GM21447 (cell line): Measurements from ENCODE around the gene CHST15.

Source experiments
- ATAC-seq: cut with Tn5 transposase; IDR thresholded peaks from one replicate; pipeline ENCODE4 v1.9.1; 2021; ENCODE audit not compliant: unreplicated experiment

The CHST15 gene

DNA sequence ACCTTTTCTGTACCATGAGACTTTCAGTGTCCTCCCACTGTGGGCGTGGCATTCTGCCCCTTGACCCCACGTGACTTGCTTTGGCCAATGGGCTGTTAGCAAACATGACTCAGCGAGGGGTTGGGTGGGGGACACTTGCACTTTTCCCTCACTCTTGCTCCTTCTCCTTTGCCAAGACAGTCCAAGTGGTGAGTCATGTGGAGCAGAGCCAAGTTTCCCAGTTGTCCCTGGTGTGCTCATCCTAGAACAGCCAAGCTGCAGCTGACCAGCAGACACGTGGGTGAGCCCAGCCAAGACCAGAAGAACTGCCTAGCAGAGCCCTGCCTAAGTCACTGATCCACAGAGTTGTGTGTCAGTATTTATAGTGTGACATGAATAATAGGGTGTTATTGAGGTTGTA is 119.0 kb downstream of the CHST15 start:
- ATAC-seq: no peak

DNA sequence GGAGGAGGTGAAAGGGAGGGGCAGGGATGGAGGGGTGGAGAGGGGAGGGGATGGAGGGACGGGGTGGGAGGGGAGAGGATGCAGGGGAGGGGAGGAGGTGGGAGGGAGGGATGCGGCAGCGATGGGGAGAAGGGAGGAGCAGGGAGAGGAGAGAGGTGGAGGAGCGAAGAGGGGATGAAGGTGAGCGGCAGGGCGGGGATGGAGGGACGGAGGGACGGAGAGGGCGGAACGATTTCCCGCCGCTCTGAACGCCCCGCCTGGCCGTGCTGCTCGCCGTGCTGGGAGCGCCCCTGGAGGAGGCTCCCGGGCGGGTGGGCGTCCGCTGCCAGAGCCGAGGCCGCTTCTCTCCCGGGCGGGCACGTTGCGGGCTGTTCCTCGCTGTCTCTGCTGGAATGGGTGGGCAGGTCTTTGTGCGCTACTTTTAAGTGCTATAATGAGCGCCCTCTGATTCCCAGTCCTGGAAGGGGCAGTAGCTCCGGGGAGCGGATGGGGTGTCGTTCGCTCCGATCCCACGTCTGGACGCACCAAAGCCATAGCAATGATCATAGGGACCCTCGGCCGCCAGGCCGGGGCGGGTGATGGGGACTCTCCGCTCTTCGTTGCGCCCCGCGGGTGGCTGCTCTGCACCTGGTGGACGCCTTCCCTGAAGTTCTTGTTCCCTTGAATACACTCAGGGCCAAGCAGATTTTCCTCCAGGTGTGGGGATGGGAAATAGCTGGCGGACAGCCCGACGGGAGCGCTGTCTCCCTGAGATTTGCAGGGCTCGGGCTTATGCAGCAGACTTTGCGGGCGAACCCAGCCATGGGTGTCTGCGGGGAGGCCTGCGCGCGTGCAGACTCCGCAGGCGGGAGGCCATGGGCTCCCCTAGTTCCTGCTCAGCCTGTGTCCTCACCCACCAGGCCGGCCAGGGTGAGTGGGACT is 120.7 kb downstream of the CHST15 start:
- ATAC-seq: no peak

- ATAC-seq: no peak
These were observed 122.5 kb downstream of the CHST15 start for GRCh38 chr10:123970927-123971286.

DNA sequence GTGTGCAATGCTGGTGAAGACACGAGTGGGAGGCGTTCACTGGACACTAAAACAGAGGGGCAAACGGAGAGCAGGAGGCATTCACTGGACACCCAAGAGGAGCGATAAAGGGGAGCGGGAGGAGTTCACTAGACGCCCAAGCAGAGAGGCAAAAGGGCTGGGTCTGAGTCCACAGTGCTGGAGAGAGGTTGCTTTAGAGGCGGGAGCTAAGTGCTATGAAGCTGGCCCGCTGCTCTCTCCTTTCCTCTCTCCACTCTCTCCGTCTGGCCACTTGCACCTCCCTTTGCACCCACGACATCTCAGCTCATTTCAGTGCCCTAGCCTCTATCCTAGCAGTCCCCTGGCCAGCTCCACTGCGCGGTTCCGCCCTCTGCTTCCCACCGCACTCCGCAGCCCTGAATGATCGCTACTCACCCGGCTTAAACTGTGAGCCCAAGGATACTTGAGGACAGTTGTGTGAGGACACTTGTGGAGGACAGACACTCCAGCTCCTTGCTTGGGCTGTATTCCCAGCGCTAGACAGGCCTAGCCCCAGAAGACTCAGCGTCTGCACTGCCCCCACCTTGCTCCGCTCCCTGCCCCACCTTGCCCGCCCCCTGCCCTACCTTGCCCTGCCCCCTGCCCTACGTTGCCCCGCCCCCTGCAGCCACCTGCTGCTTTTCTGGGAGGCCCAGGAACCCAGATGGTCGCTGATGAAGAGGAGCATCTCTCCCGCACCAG is 123.0 kb downstream of the CHST15 start:
- no peak for ATAC-seq

GRCh38 chr10:123967626-123968243 is 125.7 kb downstream of the CHST15 start:
- ATAC-seq: no peak

DNA sequence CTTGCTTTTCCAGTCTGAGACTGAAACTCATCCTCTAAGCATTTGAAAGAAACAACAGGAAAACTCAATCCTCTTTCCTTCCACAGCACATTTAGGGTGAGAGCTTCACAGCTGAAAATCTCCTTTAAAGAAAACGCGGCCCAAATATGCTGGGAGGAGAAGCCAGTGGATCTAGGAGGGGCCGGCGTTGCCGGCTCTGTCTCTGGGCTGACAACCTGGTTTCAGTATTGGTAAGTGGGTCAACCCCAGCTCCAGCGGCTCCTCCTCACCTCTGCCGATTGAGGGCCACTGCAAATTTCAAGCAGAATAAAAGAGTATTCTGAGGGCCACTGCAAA is 126.5 kb downstream of the CHST15 start:
- ATAC-seq: no peak

DNA sequence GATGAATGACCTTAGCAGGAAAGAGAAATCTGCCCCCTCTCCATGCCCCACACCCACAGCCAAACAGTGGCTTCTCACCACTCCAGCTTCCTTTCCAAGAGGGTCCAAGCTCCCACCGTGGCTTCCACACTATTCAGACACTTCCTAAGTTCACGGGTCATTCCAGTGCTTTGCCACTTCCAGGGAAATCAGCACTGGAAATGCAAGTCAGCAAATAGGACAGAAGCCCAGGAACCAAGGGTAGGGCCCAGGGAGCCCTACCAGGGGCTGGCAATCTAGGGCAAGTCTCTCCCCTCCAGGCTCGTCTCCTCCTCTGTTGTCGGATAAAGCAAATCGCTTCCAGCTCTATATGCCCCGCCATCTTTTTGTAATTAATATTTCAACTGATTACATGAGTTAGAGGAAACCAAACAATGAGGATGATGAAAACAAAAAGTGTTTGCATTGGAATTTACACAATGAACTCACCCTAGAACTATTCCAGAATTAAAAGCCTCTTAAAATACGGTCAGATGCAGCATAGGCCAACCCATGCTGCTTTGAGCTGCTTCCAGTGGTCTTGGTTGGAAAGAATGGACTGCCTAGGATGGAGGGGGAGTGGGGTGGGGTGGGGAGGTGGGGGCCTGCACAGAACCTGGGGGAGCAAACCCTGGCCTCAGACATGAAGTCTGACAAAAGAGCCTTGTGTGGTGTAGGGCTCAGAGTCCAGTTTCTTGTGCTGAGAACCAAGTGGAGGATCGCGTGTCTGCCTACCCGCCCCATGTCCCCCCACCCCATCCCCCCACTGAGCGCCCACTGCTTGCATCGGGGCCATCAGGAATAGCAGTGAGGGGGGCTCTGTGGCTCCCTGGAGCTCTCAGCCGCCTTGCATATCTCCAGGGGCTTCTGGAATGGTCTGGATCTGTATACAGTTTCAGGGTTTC is 127.2 kb downstream of the CHST15 start:
- ATAC-seq: no peak

DNA sequence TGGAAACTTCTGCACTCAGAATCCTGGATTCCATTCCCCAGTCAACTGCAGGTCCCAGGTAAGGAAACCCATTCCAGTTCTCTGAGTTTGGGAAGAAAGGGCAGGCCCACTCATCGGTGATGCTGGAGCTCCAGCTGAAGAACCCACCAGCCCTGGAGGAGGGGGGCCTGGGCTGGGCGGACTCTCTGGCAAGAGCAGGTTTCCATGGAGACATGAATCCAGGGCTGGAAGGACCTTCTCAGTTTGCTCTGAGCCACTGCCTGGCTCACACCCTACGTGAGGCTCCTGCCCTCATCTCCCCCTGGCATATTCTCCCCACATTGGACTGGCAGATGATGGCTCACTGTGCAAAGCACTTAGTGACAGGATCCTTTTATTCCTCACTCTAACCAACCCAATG is 128.4 kb downstream of the CHST15 start:
- ATAC-seq: no peak

DNA sequence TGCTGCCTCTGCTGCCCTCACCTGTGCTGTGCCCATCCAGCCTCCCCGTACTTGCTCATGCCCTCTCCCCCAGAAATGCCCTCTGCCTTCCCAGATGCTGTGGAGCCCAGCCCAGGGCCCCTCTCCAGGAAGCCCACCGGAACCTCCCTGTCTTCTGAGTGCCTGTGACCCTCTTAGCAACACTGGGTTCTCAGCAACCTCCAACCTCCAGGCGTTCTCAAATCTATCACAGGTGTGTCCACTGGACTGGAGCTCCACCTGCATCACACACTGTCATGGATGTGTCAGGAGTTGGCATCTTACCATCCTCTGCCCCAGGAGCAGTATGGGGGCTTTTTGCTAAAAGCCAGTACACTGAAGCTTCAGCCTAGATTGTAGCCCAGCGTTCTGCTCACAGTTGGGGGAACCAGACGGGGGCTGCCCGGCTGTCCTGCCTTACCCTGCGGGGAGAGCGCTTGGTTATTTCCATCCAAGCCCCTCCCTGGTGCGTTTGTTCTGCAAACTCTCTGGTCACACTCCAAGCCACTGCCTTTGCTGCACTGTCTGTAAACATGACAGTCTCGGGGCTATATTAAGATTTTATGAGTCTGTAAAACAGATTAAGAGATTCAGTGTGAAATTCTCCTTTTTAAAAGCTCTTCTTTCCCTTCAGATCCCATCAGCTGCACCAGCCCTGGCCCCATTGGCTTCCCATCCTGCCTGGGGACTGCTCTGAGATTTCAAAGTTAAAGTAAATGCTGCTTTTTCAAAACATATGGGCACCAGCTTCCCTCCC is 130.5 kb downstream of the CHST15 start:
- no peak for ATAC-seq

DNA sequence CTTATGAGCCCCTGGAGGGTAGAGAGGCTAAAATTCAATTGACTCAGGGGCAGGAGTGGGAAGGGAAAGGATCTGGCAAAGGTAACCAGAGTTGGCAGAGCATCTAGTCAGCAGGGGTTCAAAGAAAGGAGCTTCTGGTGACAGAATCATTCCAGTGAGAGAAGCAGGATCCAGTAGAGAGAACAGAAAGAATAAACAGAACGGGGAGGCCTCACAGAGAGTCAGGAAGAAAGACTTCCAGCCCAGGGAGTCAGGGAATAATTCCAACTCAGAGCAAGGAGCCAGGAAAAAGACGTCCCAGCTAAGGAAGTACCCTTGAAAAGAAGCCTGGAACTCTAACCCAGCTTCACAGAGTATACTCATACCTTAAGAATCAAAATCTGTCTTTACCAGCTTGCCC is 135.2 kb downstream of the CHST15 start:
- ATAC-seq: no peak
